A673 (cell line): Measurements from ENCODE around the gene MGST2. TPM values are rescaled to one million over a fixed set of nuclear protein-coding genes. Genes with fewer than 3 reads are reported as not detected.

Source experiments
- BruUV-seq: library from RNA; stranded (reverse); fragments of 400-500 nt; replicated peaks from 2 replicates; lab custom pipeline; 2021; lab: Mats Ljungman, UMichigan
- CTCF ChIA-PET: fragments of 300-600 bp; sonication (Branson Sonifier 250); formaldehyde crosslinking; loops from one replicate; lab custom pipeline; 2022; ENCODE audit warnings: antibody characterized with exemption; lab: Charles Lee
- POLR2A ChIA-PET: fragments of 300-600 bp; sonication (Branson Sonifier 250); formaldehyde crosslinking; loops from one replicate; lab custom pipeline; 2022; ENCODE audit warnings: antibody characterized with exemption; ENCODE audit not compliant: low non-redundant PET; lab: Charles Lee
- DNase-seq: peaks from one replicate; pipeline ENCODE4 v3.0.0-alpha.2; 2015; ENCODE audit warnings: low spot score
- H3K27ac ChIP-seq: fragments of 200-600 bp; sonication (generic); 2 replicates; pipeline ENCODE4 v1.5.1; 2016; ENCODE audit warnings: mixed run types, low read depth, mild to moderate bottlenecking, mixed read lengths, antibody characterized with exemption, low read length; ENCODE audit not compliant: poor library complexity, severe bottlenecking
- H3K27me3 ChIP-seq: fragments of 200-600 bp; sonication (generic); replicated peaks from 2 replicates; pipeline ENCODE4 v1.6.1; 2017; ENCODE audit warnings: mixed run types, low read depth, mild to moderate bottlenecking, mixed read lengths, antibody characterized with exemption, low read length; ENCODE audit not compliant: insufficient read depth, poor library complexity
- H3K36me3 ChIP-seq: fragments of 200-600 bp; sonication (generic); 2 replicates; pipeline ENCODE4 v1.6.1; 2016; ENCODE audit warnings: mixed run types, mild to moderate bottlenecking, mixed read lengths, antibody characterized with exemption, low read length; ENCODE audit not compliant: insufficient read depth, poor library complexity, severe bottlenecking
- H3K4me1 ChIP-seq: fragments of 200-600 bp; sonication (generic); 2 replicates; pipeline ENCODE4 v1.6.1; 2017; ENCODE audit warnings: mixed run types, mild to moderate bottlenecking, mixed read lengths, antibody characterized with exemption, low read length; ENCODE audit not compliant: insufficient read depth, poor library complexity, severe bottlenecking
- H3K4me3 ChIP-seq: fragments of 200-600 bp; sonication (generic); 2 replicates; pipeline ENCODE4 v1.5.1; 2016; ENCODE audit warnings: low read depth, mixed run types, mild to moderate bottlenecking, mixed read lengths, low read length; ENCODE audit not compliant: poor library complexity, severe bottlenecking
- H3K9me3 ChIP-seq: fragments of 200-600 bp; sonication (generic); 2 replicates; pipeline ENCODE4 v1.6.1; 2016; ENCODE audit warnings: mixed run types, low read depth, mild to moderate bottlenecking, mixed read lengths, antibody characterized with exemption, low read length; ENCODE audit not compliant: poor library complexity, severe bottlenecking
- EZH2 ChIP-seq: fragments of 200-600 bp; sonication (generic); IDR thresholded peaks from 2 replicates; pipeline ENCODE4 v1.6.1; 2017; ENCODE audit warnings: borderline replicate concordance, low read depth, mild to moderate bottlenecking, mixed read lengths, antibody characterized with exemption, low read length; ENCODE audit not compliant: poor library complexity, severe bottlenecking
- intact Hi-C: fragments of 100-400 bp; cut with micrococcal nuclease; formaldehyde crosslinking; loops from one replicate; pipeline ENCODE4 v1.10.0; 2022; ENCODE audit not compliant: unreplicated experiment
- total RNA-seq: library from RNA; stranded (reverse); gene quantifications from 2 replicates; pipeline ENCODE4 v1.2.3, GENCODE V29; 2021
- TF ChIP-seq, protein P1 (sequence below): fragments of 300-800, 200-600 bp; sonication (generic); conservative IDR thresholded peaks from 2 replicates; pipeline ENCODE4 v1.5.1; 2017; ENCODE audit warnings: low read depth, mild to moderate bottlenecking, antibody characterized with exemption, low read length, moderate library complexity, mixed read lengths

The MGST2 gene
- total RNA-seq, 1 experiment from 2014 or later, result 7.0 TPM

DNA sequence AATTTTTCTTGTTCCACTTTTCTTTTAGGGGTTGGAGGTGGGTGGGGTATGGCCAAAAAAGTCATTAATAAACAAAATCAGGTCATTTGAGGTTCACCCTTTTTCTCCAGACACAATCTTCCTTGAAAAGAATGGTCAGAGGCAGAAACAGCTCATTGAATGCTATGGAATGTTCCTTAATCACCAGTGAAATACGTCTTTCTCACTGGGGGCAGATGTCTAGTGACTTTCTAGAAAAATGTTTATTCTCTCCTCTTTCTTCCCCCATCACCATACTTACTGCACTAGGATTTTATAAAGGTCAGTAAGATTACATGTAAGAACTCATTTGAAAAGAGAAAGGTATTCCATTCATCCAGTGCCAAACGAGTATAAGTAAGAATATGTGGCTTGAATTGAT lies 44.5 kb downstream of the MGST2 start:
- H3K27me3 ChIP-seq, result no peaks in the 10 kb centered on the region
- no peak for DNase-seq
- no peak overlapping the region for H3K27ac ChIP-seq
- H3K36me3 ChIP-seq, result no peaks in the 10 kb centered on the region
- no peaks in the 10 kb centered on the region for H3K4me1 ChIP-seq
- no peak for TF ChIP-seq EZH2
- TF ChIP-seq, protein P1, sequence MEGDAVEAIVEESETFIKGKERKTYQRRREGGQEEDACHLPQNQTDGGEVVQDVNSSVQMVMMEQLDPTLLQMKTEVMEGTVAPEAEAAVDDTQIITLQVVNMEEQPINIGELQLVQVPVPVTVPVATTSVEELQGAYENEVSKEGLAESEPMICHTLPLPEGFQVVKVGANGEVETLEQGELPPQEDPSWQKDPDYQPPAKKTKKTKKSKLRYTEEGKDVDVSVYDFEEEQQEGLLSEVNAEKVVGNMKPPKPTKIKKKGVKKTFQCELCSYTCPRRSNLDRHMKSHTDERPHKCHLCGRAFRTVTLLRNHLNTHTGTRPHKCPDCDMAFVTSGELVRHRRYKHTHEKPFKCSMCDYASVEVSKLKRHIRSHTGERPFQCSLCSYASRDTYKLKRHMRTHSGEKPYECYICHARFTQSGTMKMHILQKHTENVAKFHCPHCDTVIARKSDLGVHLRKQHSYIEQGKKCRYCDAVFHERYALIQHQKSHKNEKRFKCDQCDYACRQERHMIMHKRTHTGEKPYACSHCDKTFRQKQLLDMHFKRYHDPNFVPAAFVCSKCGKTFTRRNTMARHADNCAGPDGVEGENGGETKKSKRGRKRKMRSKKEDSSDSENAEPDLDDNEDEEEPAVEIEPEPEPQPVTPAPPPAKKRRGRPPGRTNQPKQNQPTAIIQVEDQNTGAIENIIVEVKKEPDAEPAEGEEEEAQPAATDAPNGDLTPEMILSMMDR, result no peak
- no peak overlapping the region for H3K4me3 ChIP-seq
- ChIA-PET POLR2A (no interaction called here), CTCF (no interaction called here)
- intact Hi-C loops, result no loop called here
- no peaks in the 10 kb centered on the region for H3K9me3 ChIP-seq
- BruUV-seq, result no TSS peak

DNA sequence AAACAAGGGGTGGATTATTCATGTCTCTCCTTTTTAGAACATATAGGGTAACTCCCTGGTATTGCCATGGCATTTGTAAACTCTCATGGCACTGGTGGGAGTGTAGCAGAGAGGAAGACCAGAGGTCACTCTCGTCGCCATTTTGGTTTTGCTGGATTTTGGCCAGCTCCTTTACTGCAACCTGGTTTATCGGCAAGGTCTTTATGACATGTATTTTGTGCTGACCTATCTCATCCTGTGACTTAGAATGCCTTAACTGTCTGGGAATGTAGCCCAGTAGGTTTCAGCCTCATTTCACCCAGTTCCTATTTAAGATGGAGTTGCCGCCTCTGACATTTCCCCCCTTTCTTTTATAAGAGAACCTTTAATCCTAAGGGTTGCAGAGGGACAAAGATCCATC lies 45.8 kb downstream of the MGST2 start:
- no peaks in the 10 kb centered on the region for H3K4me1 ChIP-seq
- H3K27me3 ChIP-seq, result no peaks in the 10 kb centered on the region
- POLR2A ChIA-PET, result no interaction called here
- no peak overlapping the region for H3K27ac ChIP-seq
- no TSS peak for BruUV-seq
- CTCF ChIA-PET, result no interaction called here
- TF ChIP-seq EZH2, result no peak
- TF ChIP-seq, protein P1, result no peak
- no peak overlapping the region for H3K4me3 ChIP-seq
- no peaks in the 10 kb centered on the region for H3K36me3 ChIP-seq
- H3K9me3 ChIP-seq, result no peaks in the 10 kb centered on the region
- intact Hi-C loops, result no loop called here
- DNase-seq, result no peak

DNA sequence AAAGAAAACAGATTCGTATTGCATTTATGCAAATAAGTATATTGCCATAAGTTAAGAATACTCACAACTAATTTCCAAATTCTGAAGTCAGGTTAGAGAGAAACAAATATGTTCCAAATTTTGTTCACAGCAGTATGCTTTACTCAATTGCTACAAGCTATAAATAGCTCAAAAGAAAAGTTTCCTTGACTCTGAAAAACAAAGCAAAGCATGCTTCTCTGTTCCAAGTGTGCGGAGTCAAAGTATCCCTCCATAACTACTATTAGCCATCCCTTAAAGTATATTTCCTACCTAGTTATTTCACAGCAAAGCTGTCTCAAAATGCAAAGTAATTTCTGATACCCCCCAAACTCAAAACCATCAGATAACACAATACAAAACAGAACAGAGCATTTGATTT lies 47.3 kb downstream of the MGST2 start:
- POLR2A ChIA-PET, result interaction anchor here (0.6 kb wide), 1 partner anchor 145 kb away, joined by 6 read pairs; no protein-coding TSS in a partner anchor
- no TSS peak for BruUV-seq
- no peaks in the 10 kb centered on the region for H3K27me3 ChIP-seq

More for the DNA sequence above, 47.3 kb downstream of the MGST2 start:
- H3K27ac ChIP-seq, result no peak overlapping the region
- intact Hi-C loops, result no loop called here
- TF ChIP-seq EZH2, result no peak
- TF ChIP-seq, protein P1, result no peak
- DNase-seq, result no peak
- CTCF ChIA-PET, result no interaction called here
- no peak overlapping the region for H3K4me3 ChIP-seq
- no peaks in the 10 kb centered on the region for H3K4me1 ChIP-seq
- H3K9me3 ChIP-seq, result no peaks in the 10 kb centered on the region
- no peaks in the 10 kb centered on the region for H3K36me3 ChIP-seq
